HG03135 (cell line): ENCODE results near the gene TSSC4.
"Not testable (repeated sequence)": the region's sequence is repeated elsewhere in the genome, so short reads cannot be mapped to it uniquely, and the experiment has no call there.

Experiments
- ATAC-seq: cut with Tn5 transposase; IDR thresholded peaks from one replicate; pipeline ENCODE4 v1.9.1; 2021; ENCODE audit warnings: mild to moderate bottlenecking, moderate library complexity; ENCODE audit not compliant: unreplicated experiment

The TSSC4 gene

GRCh38 chr11:2400069-2400761, at the start of gene TSSC4:
TSS of gene TSSC4 (plus strand) at chr11:2400750. CDS start at chr11:2402634, 1,884 bp downstream.
- ATAC-seq: peak; percentile 85

GRCh38 chr11:2351701-2352100, 48.8 kb upstream of the TSSC4 start:
- ATAC-seq: no peak

GRCh38 chr11:2352420-2352819, 48.1 kb upstream of the TSSC4 start:
- ATAC-seq: no peak

GRCh38 chr11:2355000-2355644, 45.4 kb upstream of the TSSC4 start:
- ATAC-seq: no peak

- ATAC-seq: no peak
These were observed 43.3 kb upstream of the TSSC4 start for GRCh38 chr11:2357246-2357645.

GRCh38 chr11:2357651-2358050, 42.9 kb upstream of the TSSC4 start:
- ATAC-seq: not testable (repeated sequence)

GRCh38 chr11:2358754-2359442, 41.7 kb upstream of the TSSC4 start:
- no peak for ATAC-seq

GRCh38 chr11:2359557-2359956, 41.0 kb upstream of the TSSC4 start:
- no peak for ATAC-seq

GRCh38 chr11:2360081-2360642, 40.4 kb upstream of the TSSC4 start:
- no peak for ATAC-seq

- no peak for ATAC-seq
These were observed 39.0 kb upstream of the TSSC4 start for GRCh38 chr11:2361565-2361964.

- ATAC-seq: no peak
These were observed 38.1 kb upstream of the TSSC4 start for GRCh38 chr11:2362414-2362813.

GRCh38 chr11:2363130-2363529, 37.4 kb upstream of the TSSC4 start:
- no peak for ATAC-seq

- no peak for ATAC-seq
These were observed 36.8 kb upstream of the TSSC4 start for GRCh38 chr11:2363577-2364370.

- ATAC-seq: not testable (repeated sequence)
These were observed 36.2 kb upstream of the TSSC4 start for GRCh38 chr11:2364386-2364785.

GRCh38 chr11:2365571-2366210, 34.9 kb upstream of the TSSC4 start:
- ATAC-seq: no peak

GRCh38 chr11:2366276-2366675, 34.3 kb upstream of the TSSC4 start:
- ATAC-seq: no peak

- no peak for ATAC-seq
These were observed 33.8 kb upstream of the TSSC4 start for GRCh38 chr11:2366733-2367132.

- no peak for ATAC-seq
These were observed 33.0 kb upstream of the TSSC4 start for GRCh38 chr11:2367266-2368160.

- ATAC-seq: no peak
These were observed 32.2 kb upstream of the TSSC4 start for GRCh38 chr11:2368178-2368850.
